Astrocyte of the spinal cord (primary cell): ENCODE results near the gene TAF1.
"Not testable (repeated sequence)": the region's sequence is repeated elsewhere in the genome, so short reads cannot be mapped to it uniquely, and the experiment has no call there.

Experiments used
- DNase-seq: peaks from one replicate; pipeline ENCODE4 v3.0.0; 2011; ENCODE audit warnings: low read depth, low spot score
- H3K4me3 ChIP-seq: 2 replicates; pipeline ENCODE4 v1.5.1; 2011; ENCODE audit warnings: low read depth, mild to moderate bottlenecking, low read length, moderate library complexity
- in situ Hi-C: cut with HindIII; loops from 2 replicates; pipeline ENCODE4 v1.10.0; 2017; ENCODE audit warnings: low sequenced_read_pairs
- TF ChIP-seq, protein P1 (sequence below): IDR thresholded peaks from 2 replicates; pipeline ENCODE4 v1.5.1; 2012; ENCODE audit warnings: low read depth, mild to moderate bottlenecking, low read length, inconsistent platforms

Gene TAF1, protein sequence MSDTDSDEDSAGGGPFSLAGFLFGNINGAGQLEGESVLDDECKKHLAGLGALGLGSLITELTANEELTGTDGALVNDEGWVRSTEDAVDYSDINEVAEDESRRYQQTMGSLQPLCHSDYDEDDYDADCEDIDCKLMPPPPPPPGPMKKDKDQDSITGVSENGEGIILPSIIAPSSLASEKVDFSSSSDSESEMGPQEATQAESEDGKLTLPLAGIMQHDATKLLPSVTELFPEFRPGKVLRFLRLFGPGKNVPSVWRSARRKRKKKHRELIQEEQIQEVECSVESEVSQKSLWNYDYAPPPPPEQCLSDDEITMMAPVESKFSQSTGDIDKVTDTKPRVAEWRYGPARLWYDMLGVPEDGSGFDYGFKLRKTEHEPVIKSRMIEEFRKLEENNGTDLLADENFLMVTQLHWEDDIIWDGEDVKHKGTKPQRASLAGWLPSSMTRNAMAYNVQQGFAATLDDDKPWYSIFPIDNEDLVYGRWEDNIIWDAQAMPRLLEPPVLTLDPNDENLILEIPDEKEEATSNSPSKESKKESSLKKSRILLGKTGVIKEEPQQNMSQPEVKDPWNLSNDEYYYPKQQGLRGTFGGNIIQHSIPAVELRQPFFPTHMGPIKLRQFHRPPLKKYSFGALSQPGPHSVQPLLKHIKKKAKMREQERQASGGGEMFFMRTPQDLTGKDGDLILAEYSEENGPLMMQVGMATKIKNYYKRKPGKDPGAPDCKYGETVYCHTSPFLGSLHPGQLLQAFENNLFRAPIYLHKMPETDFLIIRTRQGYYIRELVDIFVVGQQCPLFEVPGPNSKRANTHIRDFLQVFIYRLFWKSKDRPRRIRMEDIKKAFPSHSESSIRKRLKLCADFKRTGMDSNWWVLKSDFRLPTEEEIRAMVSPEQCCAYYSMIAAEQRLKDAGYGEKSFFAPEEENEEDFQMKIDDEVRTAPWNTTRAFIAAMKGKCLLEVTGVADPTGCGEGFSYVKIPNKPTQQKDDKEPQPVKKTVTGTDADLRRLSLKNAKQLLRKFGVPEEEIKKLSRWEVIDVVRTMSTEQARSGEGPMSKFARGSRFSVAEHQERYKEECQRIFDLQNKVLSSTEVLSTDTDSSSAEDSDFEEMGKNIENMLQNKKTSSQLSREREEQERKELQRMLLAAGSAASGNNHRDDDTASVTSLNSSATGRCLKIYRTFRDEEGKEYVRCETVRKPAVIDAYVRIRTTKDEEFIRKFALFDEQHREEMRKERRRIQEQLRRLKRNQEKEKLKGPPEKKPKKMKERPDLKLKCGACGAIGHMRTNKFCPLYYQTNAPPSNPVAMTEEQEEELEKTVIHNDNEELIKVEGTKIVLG (N-terminal part only)

DNA sequence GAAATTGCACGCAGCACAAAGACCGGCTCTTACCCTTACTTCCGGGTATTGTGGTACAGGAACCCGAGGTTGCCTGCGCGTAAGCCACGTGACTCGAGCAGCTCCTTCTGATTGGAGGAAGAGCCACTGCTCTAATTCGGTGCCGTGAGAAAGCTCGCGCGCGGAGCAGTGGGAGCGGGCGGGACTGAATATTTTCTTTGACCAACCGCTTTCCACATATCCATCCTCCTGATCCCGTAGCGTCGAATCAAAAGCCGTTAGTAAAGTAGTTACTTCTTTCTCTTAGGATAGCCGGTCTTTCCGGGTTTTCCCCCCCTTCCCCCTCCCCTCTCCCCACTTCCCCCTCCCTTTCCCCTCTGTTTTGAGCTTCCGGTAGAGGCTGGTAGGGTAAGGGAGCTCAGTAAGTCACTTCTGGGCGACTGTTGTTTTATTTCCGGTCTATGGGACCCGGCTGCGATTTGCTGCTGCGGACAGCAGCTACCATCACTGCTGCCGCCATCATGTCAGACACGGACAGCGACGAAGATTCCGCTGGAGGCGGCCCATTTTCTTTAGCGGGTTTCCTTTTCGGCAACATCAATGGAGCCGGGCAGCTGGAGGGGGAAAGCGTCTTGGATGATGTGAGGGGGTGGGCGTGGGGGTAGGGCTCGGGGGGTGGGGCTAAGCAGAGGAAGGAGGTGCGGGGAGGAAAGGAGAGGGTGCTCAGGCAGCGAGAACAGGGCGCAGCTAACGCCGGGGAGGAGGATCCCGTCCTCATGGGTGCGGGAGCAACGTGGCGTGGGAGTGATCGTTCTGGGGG lies at the start of gene TAF1:
TAF1 (plus strand) TSS at position 483 of the 799 bp plus-strand sequence; CDS start at position 501, 18 bp downstream.
- in situ Hi-C loops = no loop called here
- TF ChIP-seq, protein P1, sequence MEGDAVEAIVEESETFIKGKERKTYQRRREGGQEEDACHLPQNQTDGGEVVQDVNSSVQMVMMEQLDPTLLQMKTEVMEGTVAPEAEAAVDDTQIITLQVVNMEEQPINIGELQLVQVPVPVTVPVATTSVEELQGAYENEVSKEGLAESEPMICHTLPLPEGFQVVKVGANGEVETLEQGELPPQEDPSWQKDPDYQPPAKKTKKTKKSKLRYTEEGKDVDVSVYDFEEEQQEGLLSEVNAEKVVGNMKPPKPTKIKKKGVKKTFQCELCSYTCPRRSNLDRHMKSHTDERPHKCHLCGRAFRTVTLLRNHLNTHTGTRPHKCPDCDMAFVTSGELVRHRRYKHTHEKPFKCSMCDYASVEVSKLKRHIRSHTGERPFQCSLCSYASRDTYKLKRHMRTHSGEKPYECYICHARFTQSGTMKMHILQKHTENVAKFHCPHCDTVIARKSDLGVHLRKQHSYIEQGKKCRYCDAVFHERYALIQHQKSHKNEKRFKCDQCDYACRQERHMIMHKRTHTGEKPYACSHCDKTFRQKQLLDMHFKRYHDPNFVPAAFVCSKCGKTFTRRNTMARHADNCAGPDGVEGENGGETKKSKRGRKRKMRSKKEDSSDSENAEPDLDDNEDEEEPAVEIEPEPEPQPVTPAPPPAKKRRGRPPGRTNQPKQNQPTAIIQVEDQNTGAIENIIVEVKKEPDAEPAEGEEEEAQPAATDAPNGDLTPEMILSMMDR = no peak
- peak; percentile 97 for DNase-seq
- peak within 1 kb of the TSS; percentile 75 for H3K4me3 ChIP-seq

DNA sequence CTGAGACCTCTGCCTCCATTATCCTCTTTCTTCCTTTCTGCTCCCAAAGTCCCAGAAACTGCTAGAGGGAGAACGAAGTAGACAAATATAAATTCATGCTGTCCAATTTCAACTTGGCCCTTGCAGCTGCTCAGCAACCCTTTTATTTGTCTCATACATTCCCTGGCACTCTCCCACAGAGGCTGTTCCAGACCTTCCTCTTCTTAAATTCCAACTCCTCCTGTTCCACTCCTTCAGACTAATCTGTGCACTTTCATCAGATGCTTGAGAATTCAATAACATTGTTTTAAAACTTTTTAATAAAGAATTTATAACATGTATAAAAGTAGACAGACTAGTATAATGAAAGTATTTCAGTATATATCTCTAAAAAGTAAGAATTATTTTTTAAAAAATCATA lies 49.2 kb upstream of the TAF1 start:
- DNase-seq, in situ Hi-C loops, H3K4me3 ChIP-seq: not testable (repeated sequence)

DNA sequence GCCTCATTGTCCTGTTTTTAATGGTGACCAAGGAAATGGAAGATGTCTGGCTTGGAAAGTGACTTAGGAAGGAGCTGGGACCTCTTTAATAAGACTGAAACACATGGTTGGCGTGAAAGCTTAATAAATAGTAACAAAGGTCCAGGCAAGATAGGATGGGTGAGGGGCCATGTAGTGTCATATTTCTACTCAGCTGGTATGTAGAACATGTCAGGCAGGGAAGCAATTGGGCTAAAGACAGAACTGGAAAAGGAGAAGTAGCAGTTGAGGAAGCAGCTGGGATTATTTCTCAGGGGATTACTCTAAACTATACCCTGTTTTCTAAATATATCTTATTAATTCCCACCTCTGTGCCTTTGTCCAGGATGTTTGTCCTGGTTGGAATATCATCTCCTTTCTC lies 46.0 kb upstream of the TAF1 start:
- DNase-seq = no peak
- TF ChIP-seq, protein P1 = no peak
- in situ Hi-C loops = no loop called here
- H3K4me3 ChIP-seq = no peak overlapping the region

DNA sequence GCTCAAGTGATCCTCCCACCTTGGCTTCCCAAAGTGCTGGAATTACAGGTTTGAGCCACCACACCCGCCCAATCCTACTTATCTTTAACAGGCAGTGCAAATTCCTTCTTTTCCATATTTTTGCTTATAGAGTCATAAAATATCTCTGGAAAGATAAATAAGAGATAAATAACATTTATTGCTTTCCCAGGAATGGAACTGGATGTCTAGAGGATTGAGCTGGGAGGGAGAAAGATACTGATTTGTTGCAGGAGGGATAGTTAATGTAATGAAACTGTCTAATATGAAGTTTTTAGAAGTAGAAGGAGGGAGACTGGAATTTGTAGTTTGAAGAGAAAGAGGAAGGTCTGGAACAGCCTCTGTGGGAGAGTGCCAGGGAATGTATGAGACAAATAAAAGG lies 44.4 kb upstream of the TAF1 start:
- no peak for DNase-seq
- H3K4me3 ChIP-seq = no peak overlapping the region
- in situ Hi-C loops = no loop called here
- TF ChIP-seq, protein P1 = no peak

DNA sequence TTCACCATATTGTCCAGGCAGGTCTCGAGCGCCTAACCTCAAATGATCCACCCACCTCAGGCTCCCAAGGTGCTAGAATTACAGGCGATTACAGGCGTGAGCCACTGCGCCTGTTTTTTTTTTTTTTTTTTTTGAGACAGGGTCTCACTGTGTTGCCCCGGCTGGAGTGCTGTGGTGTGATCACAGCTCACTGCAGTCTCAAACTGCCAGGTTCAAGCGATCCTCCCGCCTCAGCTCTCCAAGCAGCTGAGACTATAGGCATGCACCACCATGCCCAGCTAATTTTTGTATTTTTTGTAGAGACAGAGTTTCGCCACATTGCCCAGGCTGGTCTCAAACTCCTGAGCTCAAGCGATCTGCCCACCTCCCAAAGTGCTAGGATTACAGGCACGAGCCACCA lies 41.7 kb upstream of the TAF1 start:
- DNase-seq, in situ Hi-C loops, H3K4me3 ChIP-seq: not testable (repeated sequence)

DNA sequence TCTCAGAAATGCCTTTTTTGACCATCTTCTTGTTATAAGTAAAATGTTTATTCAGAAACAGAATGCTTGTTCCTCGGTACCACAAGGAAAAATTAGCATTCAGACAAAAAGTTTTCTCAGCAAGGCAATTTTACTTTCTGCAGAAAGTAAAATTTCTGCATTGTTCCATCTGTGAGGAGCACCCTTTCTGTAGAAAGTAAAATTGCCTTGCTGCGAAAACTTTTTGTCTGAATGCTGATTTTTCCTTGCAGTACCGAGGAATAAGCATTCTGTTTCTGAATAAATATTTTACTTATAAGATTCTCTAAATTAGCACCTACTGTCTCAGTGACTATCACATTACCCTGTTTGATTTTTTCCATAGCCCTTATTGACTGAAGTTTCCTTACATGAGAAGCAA lies 39.8 kb upstream of the TAF1 start:
- in situ Hi-C loops = no loop called here
- no peak for DNase-seq
- H3K4me3 ChIP-seq = no peak overlapping the region
- TF ChIP-seq, protein P1 = no peak

DNA sequence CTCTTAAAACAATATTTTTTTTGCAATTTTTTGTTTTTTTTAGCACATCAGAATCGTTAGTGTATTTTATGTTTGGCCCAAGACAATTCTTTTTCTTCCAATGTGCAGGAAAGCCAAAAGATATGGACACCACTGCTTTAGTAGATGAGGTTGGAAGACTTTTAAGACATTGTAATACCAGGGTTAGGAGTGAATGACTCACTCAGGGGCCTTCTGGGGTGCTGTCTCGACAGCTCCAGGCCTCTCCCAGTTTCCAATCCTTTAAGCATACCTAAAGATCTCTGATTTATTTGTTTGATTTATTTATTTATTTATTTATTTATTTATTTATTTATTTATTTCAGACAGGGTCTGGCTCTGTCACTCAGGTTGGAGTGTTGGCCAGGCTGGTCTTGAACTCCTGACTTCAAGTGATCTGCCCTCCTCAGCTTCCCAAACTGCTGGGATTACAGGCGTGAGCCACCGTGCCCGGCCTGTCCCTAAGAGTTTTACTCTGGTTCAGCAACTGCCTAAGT lies 16.9 kb upstream of the TAF1 start:
- in situ Hi-C loops, H3K4me3 ChIP-seq, DNase-seq: not testable (repeated sequence)

DNA sequence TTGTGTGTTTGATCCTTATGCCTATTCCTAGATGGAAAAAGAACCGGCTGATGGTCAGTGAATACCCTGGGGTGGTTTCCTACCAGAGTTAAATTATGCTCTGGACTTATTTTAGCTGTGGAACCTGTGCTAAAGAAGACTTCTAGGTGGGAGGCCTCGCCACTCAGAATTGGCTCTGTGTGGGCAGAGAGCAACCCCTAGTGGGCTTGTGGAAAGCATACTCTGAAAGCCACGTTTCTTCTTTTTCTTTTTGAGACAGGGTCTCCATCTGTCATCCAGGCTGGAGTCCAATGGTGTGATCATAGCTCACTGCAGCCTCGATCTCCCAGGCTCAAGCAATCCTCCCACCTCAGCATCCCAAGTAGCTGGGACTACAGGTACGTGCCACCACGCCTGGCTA lies 16.3 kb upstream of the TAF1 start:
- in situ Hi-C loops, H3K4me3 ChIP-seq, DNase-seq: not testable (repeated sequence)

DNA sequence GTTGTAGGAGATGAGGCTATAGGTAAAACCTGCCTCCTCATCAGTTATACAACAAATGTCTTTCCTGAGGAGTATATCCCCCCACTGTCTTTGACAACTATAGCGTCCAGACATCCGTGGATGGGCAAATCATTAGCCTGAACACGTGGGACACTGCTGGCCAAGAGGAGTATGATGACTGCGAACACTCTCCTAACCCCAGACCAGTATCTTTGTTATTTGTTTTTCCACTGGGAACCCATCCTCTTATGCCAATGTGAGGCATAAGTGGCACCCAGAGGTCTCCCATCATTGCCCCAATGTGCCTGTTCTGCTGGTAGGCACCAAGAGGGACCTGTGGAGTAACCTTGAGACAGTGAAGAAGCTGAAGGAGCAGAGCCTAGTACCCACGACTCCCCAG lies 13.7 kb upstream of the TAF1 start:
- DNase-seq, in situ Hi-C loops, H3K4me3 ChIP-seq: not testable (repeated sequence)
